A673 (cell line): ENCODE data around the gene LCN9. TPM values are rescaled to one million over a fixed set of nuclear protein-coding genes. Genes with fewer than 3 reads are reported as not detected.

Experiments used
- BruUV-seq: library from RNA; stranded (reverse); fragments of 400-500 nt; replicated peaks from 2 replicates; lab custom pipeline; 2021; lab: Mats Ljungman, UMichigan
- CTCF ChIA-PET: fragments of 300-600 bp; sonication (Branson Sonifier 250); formaldehyde crosslinking; loops from one replicate; lab custom pipeline; 2022; ENCODE audit warnings: antibody characterized with exemption; lab: Charles Lee
- POLR2A ChIA-PET: fragments of 300-600 bp; sonication (Branson Sonifier 250); formaldehyde crosslinking; loops from one replicate; lab custom pipeline; 2022; ENCODE audit warnings: antibody characterized with exemption; ENCODE audit not compliant: low non-redundant PET; lab: Charles Lee
- DNase-seq: peaks from one replicate; pipeline ENCODE4 v3.0.0-alpha.2; 2015; ENCODE audit warnings: low spot score
- H3K27ac ChIP-seq: fragments of 200-600 bp; sonication (generic); 2 replicates; pipeline ENCODE4 v1.5.1; 2016; ENCODE audit warnings: mixed run types, low read depth, mild to moderate bottlenecking, mixed read lengths, antibody characterized with exemption, low read length; ENCODE audit not compliant: poor library complexity, severe bottlenecking
- H3K27me3 ChIP-seq: fragments of 200-600 bp; sonication (generic); replicated peaks from 2 replicates; pipeline ENCODE4 v1.6.1; 2017; ENCODE audit warnings: mixed run types, low read depth, mild to moderate bottlenecking, mixed read lengths, antibody characterized with exemption, low read length; ENCODE audit not compliant: insufficient read depth, poor library complexity
- H3K36me3 ChIP-seq: fragments of 200-600 bp; sonication (generic); 2 replicates; pipeline ENCODE4 v1.6.1; 2016; ENCODE audit warnings: mixed run types, mild to moderate bottlenecking, mixed read lengths, antibody characterized with exemption, low read length; ENCODE audit not compliant: insufficient read depth, poor library complexity, severe bottlenecking
- H3K4me1 ChIP-seq: fragments of 200-600 bp; sonication (generic); 2 replicates; pipeline ENCODE4 v1.6.1; 2017; ENCODE audit warnings: mixed run types, mild to moderate bottlenecking, mixed read lengths, antibody characterized with exemption, low read length; ENCODE audit not compliant: insufficient read depth, poor library complexity, severe bottlenecking
- H3K4me3 ChIP-seq: fragments of 200-600 bp; sonication (generic); 2 replicates; pipeline ENCODE4 v1.5.1; 2016; ENCODE audit warnings: low read depth, mixed run types, mild to moderate bottlenecking, mixed read lengths, low read length; ENCODE audit not compliant: poor library complexity, severe bottlenecking
- H3K9me3 ChIP-seq: fragments of 200-600 bp; sonication (generic); 2 replicates; pipeline ENCODE4 v1.6.1; 2016; ENCODE audit warnings: mixed run types, low read depth, mild to moderate bottlenecking, mixed read lengths, antibody characterized with exemption, low read length; ENCODE audit not compliant: poor library complexity, severe bottlenecking
- CTCF ChIP-seq: fragments of 300-800, 200-600 bp; sonication (generic); conservative IDR thresholded peaks from 2 replicates; pipeline ENCODE4 v1.5.1; 2017; ENCODE audit warnings: low read depth, mild to moderate bottlenecking, antibody characterized with exemption, low read length, moderate library complexity, mixed read lengths
- EZH2 ChIP-seq: fragments of 200-600 bp; sonication (generic); IDR thresholded peaks from 2 replicates; pipeline ENCODE4 v1.6.1; 2017; ENCODE audit warnings: borderline replicate concordance, low read depth, mild to moderate bottlenecking, mixed read lengths, antibody characterized with exemption, low read length; ENCODE audit not compliant: poor library complexity, severe bottlenecking
- intact Hi-C: fragments of 100-400 bp; cut with micrococcal nuclease; formaldehyde crosslinking; loops from one replicate; pipeline ENCODE4 v1.10.0; 2022; ENCODE audit not compliant: unreplicated experiment
- total RNA-seq: library from RNA; stranded (reverse); gene quantifications from 2 replicates; pipeline ENCODE4 v1.2.3, GENCODE V29; 2021

Gene LCN9
- total RNA-seq, 1 experiment from 2014 or later, result not detected

DNA sequence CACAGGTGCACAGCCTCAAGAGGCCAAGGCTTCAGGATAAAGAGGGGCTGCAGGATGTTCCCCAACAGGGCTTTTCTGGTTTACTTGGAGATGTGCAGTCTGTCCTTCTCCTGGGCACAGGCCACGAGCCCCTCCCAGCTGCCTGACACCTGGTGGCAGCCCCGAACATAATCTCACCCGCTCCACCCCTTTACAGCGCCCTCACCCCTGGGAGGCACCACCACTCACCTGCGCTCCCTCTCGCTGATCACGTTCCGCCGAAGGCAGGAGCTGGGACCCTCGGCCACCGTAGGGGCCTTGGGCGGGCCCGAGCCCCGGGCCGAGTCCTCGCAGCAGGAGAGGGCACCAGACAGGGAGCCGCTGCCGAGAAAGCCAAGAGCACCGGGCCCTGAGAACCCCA lies 35.7 kb downstream of the LCN9 start:
- DNase-seq, result no peak
- H3K27me3 ChIP-seq, result no peaks in the 10 kb centered on the region
- no peaks in the 10 kb centered on the region for H3K36me3 ChIP-seq
- POLR2A ChIA-PET, result no interaction called here
- no peak for TF ChIP-seq CTCF
- no peak for TF ChIP-seq EZH2
- no TSS peak for BruUV-seq
- H3K4me3 ChIP-seq, result no peak overlapping the region
- peaks cover 5% of the 10 kb centered on the region for H3K4me1 ChIP-seq
- CTCF ChIA-PET, result no interaction called here
- H3K27ac ChIP-seq, result no peak overlapping the region
- no peaks in the 10 kb centered on the region for H3K9me3 ChIP-seq
- intact Hi-C loops, result no loop called here

GRCh38 chr9:135699440-135699839 lies 36.3 kb downstream of the LCN9 start, which contains the start of gene SOHLH1:
Gene SOHLH1, minus strand, starts transcription at chr9:135699481. Its CDS starts 14 bp downstream, at chr9:135699467.
- ChIA-PET CTCF (no interaction called here), POLR2A (no interaction called here)
- H3K27ac ChIP-seq, result no peak within 1 kb of the TSS
- no peaks in the 10 kb centered on the region for H3K36me3 ChIP-seq
- no peaks in the 10 kb centered on the region for H3K9me3 ChIP-seq
- no TSS peak for BruUV-seq
- no peak for DNase-seq
- H3K4me1 ChIP-seq, result peaks cover 5% of the 10 kb centered on the region
- H3K27me3 ChIP-seq, result no peaks in the 10 kb centered on the region
- no peak for TF ChIP-seq EZH2
- TF ChIP-seq CTCF, result no peak
- no peak within 1 kb of the TSS for H3K4me3 ChIP-seq
- intact Hi-C loops, result no loop called here

DNA sequence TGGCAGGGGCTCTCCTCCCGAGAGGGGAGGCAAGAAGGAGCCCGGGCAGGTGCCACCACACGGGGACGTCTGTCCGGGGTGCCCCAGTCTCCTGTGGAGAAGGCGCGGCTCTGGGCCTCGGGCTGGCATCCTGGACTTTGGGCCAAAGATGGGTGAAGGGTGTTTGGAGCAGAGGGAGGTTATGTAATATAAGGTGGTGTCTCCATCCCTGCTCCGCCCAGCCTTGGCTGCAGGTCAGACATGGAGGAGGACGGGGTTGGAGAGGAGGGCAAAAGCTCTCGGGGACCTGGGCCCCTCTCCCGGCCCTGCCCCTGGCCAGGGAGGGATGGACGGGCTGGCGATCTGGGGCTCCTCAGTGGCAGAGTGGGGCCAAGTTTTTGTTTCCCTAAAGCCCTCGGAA lies 37.4 kb downstream of the LCN9 start:
- intact Hi-C loops, result no loop called here
- Histone ChIP-seq H3K27me3 (no peaks in the 10 kb centered on the region), H3K27ac (no peak overlapping the region), H3K36me3 (no peaks in the 10 kb centered on the region), H3K9me3 (no peaks in the 10 kb centered on the region), H3K4me1 (peaks cover 5% of the 10 kb centered on the region), H3K4me3 (no peak overlapping the region)
- DNase-seq, result no peak
- ChIA-PET CTCF (no interaction called here), POLR2A (no interaction called here)
- no TSS peak for BruUV-seq
- TF ChIP-seq EZH2, result no peak
- TF ChIP-seq CTCF, result no peak
